Measurements from ENCODE around the gene CHRD. TPM values are rescaled to one million over a fixed set of nuclear protein-coding genes. Genes with fewer than 3 reads are reported as not detected.
"Not testable (repeated sequence)": the region's sequence is repeated elsewhere in the genome, so short reads cannot be mapped to it uniquely, and the experiment has no call there.

Gene CHRD
- total RNA-seq, 1 donor from 2014 or later, result 5.6 TPM

DNA sequence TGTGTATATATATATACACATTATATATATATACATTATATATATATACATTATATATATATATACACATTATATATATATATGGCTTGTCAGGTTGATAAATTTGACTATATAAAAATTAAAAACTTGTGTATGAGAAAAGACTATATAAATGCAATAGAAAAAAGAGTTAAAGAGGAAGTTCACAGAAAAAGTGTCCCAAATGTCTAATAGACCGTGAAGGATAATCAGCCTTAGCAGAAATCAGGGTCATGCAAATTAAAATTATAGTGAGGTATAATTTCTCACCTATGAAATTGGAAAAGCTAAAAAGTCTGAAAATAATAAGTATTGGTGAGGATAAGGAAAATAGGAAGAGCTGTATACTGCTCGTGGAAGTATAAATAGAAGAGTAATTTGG lies 51.1 kb downstream of the CHRD start:
- H3K4me3 Mint-ChIP-seq, result no peak overlapping the region
- no peaks in the 10 kb centered on the region for H3K36me3 Mint-ChIP-seq
- TF ChIP-seq, protein P1, sequence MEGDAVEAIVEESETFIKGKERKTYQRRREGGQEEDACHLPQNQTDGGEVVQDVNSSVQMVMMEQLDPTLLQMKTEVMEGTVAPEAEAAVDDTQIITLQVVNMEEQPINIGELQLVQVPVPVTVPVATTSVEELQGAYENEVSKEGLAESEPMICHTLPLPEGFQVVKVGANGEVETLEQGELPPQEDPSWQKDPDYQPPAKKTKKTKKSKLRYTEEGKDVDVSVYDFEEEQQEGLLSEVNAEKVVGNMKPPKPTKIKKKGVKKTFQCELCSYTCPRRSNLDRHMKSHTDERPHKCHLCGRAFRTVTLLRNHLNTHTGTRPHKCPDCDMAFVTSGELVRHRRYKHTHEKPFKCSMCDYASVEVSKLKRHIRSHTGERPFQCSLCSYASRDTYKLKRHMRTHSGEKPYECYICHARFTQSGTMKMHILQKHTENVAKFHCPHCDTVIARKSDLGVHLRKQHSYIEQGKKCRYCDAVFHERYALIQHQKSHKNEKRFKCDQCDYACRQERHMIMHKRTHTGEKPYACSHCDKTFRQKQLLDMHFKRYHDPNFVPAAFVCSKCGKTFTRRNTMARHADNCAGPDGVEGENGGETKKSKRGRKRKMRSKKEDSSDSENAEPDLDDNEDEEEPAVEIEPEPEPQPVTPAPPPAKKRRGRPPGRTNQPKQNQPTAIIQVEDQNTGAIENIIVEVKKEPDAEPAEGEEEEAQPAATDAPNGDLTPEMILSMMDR (IDR thresholded peaks at IDR 0.05; ENCODE audit: unreplicated experiment), result no peak
- H3K27me3 Mint-ChIP-seq (ENCODE audit: low read depth), result peaks cover under 1% of the 10 kb centered on the region
- no peaks in the 10 kb centered on the region for H3K4me1 Mint-ChIP-seq
- H3K9me3 Mint-ChIP-seq, result peaks cover 7% of the 10 kb centered on the region
- no peak overlapping the region for H3K27ac Mint-ChIP-seq
- no peak for DNase-seq (ENCODE audit: low spot score in 2 of 2, unreplicated experiment in 2 of 2)

- not testable (repeated sequence) for H3K27me3 Mint-ChIP-seq (ENCODE audit: low read depth)
Observed at GRCh38 chr3:184433178-184433577, 53.3 kb downstream of the CHRD start.

GRCh38 chr3:184439096-184439495 lies 59.2 kb downstream of the CHRD start:
- TF ChIP-seq, protein P1 (IDR thresholded peaks at IDR 0.05; ENCODE audit: unreplicated experiment), result no peak
- peaks cover 3% of the 10 kb centered on the region for H3K36me3 Mint-ChIP-seq
- DNase-seq (ENCODE audit: low spot score in 2 of 2, unreplicated experiment in 2 of 2), result no peak
- peaks cover 7% of the 10 kb centered on the region for H3K9me3 Mint-ChIP-seq
- H3K27ac Mint-ChIP-seq, result no peak overlapping the region
- peaks cover 30% of the 10 kb centered on the region for H3K4me1 Mint-ChIP-seq
- H3K4me3 Mint-ChIP-seq, result no peak overlapping the region
- peaks cover 2% of the 10 kb centered on the region for H3K27me3 Mint-ChIP-seq (ENCODE audit: low read depth)

More at GRCh38 chr3:184433178-184433577, 53.3 kb downstream of the CHRD start:
- not testable (repeated sequence) for H3K36me3 Mint-ChIP-seq; H3K27ac Mint-ChIP-seq; DNase-seq (ENCODE audit: low spot score in 2 of 2, unreplicated experiment in 2 of 2); H3K4me1 Mint-ChIP-seq; H3K9me3 Mint-ChIP-seq; H3K4me3 Mint-ChIP-seq

Other genes with a start within 250 kb of the CHRD start
- 38.2 to 42.2 TPM (median 39.0 TPM) in 3 replicates for gene EIF2B5, start 244.7 kb upstream of the CHRD start, total RNA-seq
- 158 to 162 TPM (median 159 TPM) in 3 replicates for gene DVL3, start 224.7 kb upstream of the CHRD start, total RNA-seq
- gene AP2M1, start 205.2 kb upstream of the CHRD start, total RNA-seq, result 247 to 261 TPM (median 254 TPM) in 3 replicates
- 65.7 to 67.9 TPM (median 67.8 TPM) in 3 replicates for gene ABCF3, start 193.9 kb upstream of the CHRD start, total RNA-seq
- 0.36 to 1.1 TPM (median 0.78 TPM) in 3 replicates for gene VWA5B2, start 150.5 kb upstream of the CHRD start, total RNA-seq
- 36.0 to 40.9 TPM (median 36.6 TPM) in 3 replicates for gene ALG3, start 131.1 kb upstream of the CHRD start, total RNA-seq
- gene EEF1AKMT4, start 130.4 kb upstream of the CHRD start, total RNA-seq, result 3.8 to 4.9 TPM (median 4.2 TPM) in 3 replicates
- gene CAMK2N2, start 118.5 kb upstream of the CHRD start, total RNA-seq, result 0.16 TPM in 2 of 3 replicates, not detected in the other
- gene ECE2, start 104.0 kb upstream of the CHRD start, total RNA-seq, result not detected in 3 replicates
- 223 to 240 TPM (median 232 TPM) in 3 replicates for gene PSMD2, start 80.8 kb upstream of the CHRD start, total RNA-seq
- 364 to 377 TPM (median 376 TPM) in 3 replicates for gene EIF4G1, start 65.4 kb upstream of the CHRD start, total RNA-seq
- 14.3 to 17.4 TPM (median 15.1 TPM) in 3 replicates for gene FAM131A, start 42.5 kb upstream of the CHRD start, total RNA-seq
- gene CLCN2, start 18.4 kb upstream of the CHRD start, total RNA-seq, result 16.6 to 17.0 TPM (median 16.9 TPM) in 3 replicates
- 76.4 to 82.4 TPM (median 78.7 TPM) in 3 replicates for gene POLR2H, start 18.3 kb upstream of the CHRD start, total RNA-seq
- 0.56 to 1.1 TPM (median 0.63 TPM) in 3 replicates for gene THPO, start 1.8 kb upstream of the CHRD start, total RNA-seq
- gene EPHB3, start 181.7 kb downstream of the CHRD start, total RNA-seq, result 98.9 to 115 TPM (median 106 TPM) in 3 replicates

Measured in mesothelial cell of epicardium (in vitro differentiated cells).